Measurements from ENCODE around the gene OTUD7B.

- TF ChIP-seq CTCF (IDR thresholded peaks at IDR 0.05) (no peak), POLR2A (IDR thresholded peaks at IDR 0.05) (no peak)
These were observed 3.6 kb downstream of the OTUD7B start for GRCh38 chr1:150006881-150007421.
